Upper lobe of left lung (tissue), 4 donors: ENCODE results near the gene RAD51D.

ENCODE experiments used
- POLR2AphosphoS5 ChIP-seq, 2 donors: sonication (generic); formaldehyde crosslinking; IDR thresholded peaks; one replicate each; pipeline ENCODE4 v1.5.1; 2017; ENCODE audit warnings: antibody characterized with exemption in 2 of 2
- TF ChIP-seq, protein P1 (sequence below), 6 experiments: fragments of 450-650 bp in 4 of 6; fragments of 200-600 bp in 2 of 6; sonication (generic) in 2 of 6; IDR thresholded peaks; one replicate each; pipeline ENCODE4 v1.5.1; 2016 to 2019; ENCODE audit warnings: antibody characterized with exemption in 6 of 6

DNA sequence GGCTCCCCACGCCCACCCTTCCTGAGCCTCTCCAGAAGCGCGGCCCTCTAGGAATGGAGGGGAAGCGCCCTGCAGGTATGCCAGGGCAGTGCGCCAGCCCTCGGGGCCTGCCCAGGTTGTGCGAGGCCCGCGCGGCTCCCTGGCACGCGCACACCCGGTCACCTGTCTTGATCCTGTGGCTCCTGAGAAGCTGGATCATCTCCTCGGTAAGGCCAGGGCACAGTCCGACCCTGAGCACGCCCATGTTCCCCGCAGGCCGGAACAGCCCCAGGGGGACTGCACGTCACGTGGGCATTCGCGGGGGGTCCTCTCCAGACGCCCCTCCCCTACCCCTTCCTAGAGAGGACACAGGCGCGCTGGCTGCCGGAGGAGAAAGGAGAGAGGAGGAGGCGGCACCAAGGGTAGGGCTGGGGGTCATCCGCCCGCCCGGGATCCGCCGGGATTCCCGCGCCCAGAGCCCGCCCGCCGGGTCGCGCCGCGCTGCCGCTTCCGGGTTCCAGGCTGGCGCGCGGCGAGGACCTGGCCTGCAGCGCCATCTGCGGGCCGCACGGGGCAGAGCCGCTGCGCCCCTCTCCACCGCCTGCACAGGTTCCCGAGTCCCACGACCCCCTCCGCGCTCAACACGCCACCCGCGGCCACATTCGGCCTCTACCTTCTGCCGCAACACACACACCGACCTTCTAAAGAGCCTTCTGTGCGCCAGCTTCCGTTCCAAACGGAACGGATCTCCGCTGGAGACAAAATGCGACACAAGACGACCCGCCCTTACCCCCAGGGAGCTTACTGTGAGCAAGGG is at the start of gene RAD51D:
- TF ChIP-seq POLR2AphosphoS5 (IDR thresholded peaks at IDR 0.05): no peak
- TF ChIP-seq, protein P1, sequence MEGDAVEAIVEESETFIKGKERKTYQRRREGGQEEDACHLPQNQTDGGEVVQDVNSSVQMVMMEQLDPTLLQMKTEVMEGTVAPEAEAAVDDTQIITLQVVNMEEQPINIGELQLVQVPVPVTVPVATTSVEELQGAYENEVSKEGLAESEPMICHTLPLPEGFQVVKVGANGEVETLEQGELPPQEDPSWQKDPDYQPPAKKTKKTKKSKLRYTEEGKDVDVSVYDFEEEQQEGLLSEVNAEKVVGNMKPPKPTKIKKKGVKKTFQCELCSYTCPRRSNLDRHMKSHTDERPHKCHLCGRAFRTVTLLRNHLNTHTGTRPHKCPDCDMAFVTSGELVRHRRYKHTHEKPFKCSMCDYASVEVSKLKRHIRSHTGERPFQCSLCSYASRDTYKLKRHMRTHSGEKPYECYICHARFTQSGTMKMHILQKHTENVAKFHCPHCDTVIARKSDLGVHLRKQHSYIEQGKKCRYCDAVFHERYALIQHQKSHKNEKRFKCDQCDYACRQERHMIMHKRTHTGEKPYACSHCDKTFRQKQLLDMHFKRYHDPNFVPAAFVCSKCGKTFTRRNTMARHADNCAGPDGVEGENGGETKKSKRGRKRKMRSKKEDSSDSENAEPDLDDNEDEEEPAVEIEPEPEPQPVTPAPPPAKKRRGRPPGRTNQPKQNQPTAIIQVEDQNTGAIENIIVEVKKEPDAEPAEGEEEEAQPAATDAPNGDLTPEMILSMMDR (IDR thresholded peaks at IDR 0.05): peak; percentile 94 to 100 (median 99)
